PFSK-1 (cell line): ENCODE results near the gene KIFC1.

Experiments used
- TAF1 ChIP-seq: IDR thresholded peaks from 2 replicates; pipeline ENCODE4 v1.6.1; 2012; ENCODE audit warnings: low read length, control low read depth, borderline replicate concordance; ENCODE audit not compliant: insufficient read depth
- TF ChIP-seq, protein P1 (sequence below), 2 experiments: IDR thresholded peaks; 2 replicates each; pipeline versions ENCODE4 v1.6.1 to v1.8.0; 2011 to 2012; ENCODE audit warnings: low read depth in 2 of 2, low read length in 2 of 2, control low read depth in 1 of 2, inconsistent platforms in 1 of 2, mild to moderate bottlenecking in 1 of 2, moderate library complexity in 1 of 2; ENCODE audit not compliant: insufficient read depth in 1 of 2

DNA sequence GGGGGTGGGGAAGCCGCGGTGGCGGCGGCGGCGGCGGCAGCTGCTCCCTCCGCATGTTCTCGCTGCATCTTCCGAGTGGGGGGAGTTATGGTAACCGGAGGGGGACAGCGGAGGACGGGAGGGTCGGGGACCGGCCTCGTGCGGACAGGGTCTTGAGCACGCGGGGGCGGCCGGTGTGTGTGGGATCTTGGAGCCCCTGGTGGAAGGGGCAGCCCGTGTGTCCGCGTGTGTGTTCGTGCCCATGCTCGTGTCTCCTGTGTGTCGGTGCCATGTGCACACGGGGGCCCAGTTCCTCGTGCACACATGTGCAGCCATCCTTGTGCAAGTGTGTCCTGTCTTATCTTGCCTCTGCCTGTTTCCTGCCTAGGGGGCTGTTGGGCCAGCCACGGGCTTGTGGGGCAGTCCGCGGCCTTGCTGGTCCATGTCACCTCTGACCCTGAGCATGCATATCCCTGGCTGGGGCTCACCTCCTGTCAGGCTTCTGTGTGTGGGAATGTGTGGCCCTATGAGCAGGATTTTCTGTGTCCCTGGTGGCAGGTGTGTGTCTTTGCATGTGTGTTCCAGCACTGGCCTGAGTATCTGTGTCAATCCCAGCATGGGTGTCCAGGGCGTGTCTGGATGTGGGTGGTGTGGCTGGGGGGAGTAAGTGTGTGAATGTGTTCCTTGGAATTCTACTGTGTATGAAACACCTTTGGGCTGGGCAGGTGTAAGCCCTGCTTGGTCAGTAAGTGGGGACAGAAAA, 36.8 kb downstream of the KIFC1 start:
- TF ChIP-seq, protein P1, sequence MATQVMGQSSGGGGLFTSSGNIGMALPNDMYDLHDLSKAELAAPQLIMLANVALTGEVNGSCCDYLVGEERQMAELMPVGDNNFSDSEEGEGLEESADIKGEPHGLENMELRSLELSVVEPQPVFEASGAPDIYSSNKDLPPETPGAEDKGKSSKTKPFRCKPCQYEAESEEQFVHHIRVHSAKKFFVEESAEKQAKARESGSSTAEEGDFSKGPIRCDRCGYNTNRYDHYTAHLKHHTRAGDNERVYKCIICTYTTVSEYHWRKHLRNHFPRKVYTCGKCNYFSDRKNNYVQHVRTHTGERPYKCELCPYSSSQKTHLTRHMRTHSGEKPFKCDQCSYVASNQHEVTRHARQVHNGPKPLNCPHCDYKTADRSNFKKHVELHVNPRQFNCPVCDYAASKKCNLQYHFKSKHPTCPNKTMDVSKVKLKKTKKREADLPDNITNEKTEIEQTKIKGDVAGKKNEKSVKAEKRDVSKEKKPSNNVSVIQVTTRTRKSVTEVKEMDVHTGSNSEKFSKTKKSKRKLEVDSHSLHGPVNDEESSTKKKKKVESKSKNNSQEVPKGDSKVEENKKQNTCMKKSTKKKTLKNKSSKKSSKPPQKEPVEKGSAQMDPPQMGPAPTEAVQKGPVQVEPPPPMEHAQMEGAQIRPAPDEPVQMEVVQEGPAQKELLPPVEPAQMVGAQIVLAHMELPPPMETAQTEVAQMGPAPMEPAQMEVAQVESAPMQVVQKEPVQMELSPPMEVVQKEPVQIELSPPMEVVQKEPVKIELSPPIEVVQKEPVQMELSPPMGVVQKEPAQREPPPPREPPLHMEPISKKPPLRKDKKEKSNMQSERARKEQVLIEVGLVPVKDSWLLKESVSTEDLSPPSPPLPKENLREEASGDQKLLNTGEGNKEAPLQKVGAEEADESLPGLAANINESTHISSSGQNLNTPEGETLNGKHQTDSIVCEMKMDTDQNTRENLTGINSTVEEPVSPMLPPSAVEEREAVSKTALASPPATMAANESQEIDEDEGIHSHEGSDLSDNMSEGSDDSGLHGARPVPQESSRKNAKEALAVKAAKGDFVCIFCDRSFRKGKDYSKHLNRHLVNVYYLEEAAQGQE (IDR thresholded peaks at IDR 0.05; ENCODE audit: insufficient read depth in 1 of 2, low read depth in 2 of 2, low read length in 2 of 2) = no peak
- no peak for TF ChIP-seq TAF1
